GM12878 (cell line): ENCODE data around the gene PXDC1. TPM values are rescaled to one million over a fixed set of nuclear protein-coding genes. Genes with fewer than 3 reads are reported as not detected.

Experiments
- CUX1 ChIP-seq: IDR thresholded peaks from 2 replicates; pipeline ENCODE4 v1.6.1; 2012; ENCODE audit warnings: improper control_type of control experiment, low read depth, low read length; ENCODE audit not compliant: insufficient replicate concordance
- GABPA ChIP-seq: IDR thresholded peaks from 2 replicates; pipeline ENCODE4 v1.6.1; 2014; ENCODE audit warnings: antibody characterized with exemption, low read depth, mild to moderate bottlenecking, inconsistent platforms
- polyA plus RNA-seq, 11 experiments: library from polyadenylated mRNA; depleted of rRNA in 4 of 11; unstranded in 6 of 11; stranded (reverse) in 5 of 11; fragments of >200 nt; fragmentation: Nextera tagmentation in 4 of 11; fragmentation: Illumina TruSeq in 1 of 11; extraction: Ambion mirVana in 4 of 11; extraction: Trizol in 1 of 11; gene quantifications; 1 replicate in 1 of 11; 2 replicates in 10 of 11; pipeline versions ENCODE4 v1.2.1 to v1.2.3, GENCODE V29; 2011 to 2016; ENCODE audit warnings: inconsistent platforms in 2 of 11, missing spikeins in 2 of 11, low read depth in 1 of 11
- total RNA-seq, 4 experiments: library from RNA; depleted of rRNA in 3 of 4; stranded (reverse); fragments of >200 nt in 3 of 4; fragmentation: Illumina TruSeq in 1 of 4; extraction: Trizol in 1 of 4; gene quantifications; 2 replicates each; pipeline versions ENCODE4 v1.2.1 to v1.2.3, GENCODE V29; 2013 to 2021
- TF ChIP-seq, protein P1 (sequence below): fragments of 450-650 bp; IDR thresholded peaks from 2 replicates; pipeline ENCODE4 v1.6.1; 2016; ENCODE audit warnings: mild to moderate bottlenecking

Gene PXDC1
- total and polyA plus RNA-seq, 10 of the 15 experiments (the other 5 are each of a cell fraction or from before 2014, with no cell fraction given), result 0.03 to 0.72 (median 0.32) TPM; not detected in 2

DNA sequence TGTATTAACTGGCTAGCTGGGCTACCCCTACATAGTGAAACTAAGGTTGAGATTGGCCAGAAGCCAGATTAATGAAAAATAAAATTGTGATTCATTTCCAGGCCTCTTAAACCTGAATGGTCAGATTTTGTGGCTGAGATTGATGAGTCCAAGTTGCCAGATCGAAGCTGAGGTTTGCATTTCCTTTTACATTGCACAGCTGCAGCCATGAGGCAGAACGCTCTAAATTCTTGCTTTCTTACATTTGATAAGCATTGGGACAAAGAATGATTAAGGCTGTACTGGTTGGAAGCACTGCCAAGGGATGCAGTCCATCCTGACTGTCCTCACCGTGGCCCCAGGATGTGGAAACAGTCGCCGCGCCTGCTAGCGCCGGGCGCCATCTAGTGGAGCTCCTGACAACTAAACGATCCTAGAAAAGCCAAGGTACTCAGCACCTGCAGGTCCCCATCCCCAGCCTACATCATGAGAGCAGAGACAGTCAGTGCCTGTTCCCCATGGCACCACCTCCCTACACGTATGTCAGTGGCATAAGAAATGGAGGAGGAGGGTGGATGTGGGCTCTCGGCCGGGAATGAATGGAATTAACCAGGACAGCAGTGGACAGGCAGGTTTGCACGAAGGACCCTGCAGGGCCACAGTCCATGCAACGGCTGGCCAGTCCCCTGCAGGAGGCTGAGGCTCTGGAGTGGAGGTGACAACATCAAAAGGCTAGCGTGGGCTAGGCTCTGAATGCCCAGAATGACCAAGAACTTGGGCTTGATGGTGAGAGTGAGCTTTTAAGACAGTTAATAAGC, 19.0 kb downstream of the PXDC1 start (continued):
- TF ChIP-seq CUX1, result no peak
- TF ChIP-seq, protein P1, sequence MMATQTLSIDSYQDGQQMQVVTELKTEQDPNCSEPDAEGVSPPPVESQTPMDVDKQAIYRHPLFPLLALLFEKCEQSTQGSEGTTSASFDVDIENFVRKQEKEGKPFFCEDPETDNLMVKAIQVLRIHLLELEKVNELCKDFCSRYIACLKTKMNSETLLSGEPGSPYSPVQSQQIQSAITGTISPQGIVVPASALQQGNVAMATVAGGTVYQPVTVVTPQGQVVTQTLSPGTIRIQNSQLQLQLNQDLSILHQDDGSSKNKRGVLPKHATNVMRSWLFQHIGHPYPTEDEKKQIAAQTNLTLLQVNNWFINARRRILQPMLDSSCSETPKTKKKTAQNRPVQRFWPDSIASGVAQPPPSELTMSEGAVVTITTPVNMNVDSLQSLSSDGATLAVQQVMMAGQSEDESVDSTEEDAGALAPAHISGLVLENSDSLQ, result no peak
- TF ChIP-seq GABPA, result no peak
- TF ChIP-seq, all 136 proteins: peak for 6
